Epithelial cell of esophagus (primary cell): ENCODE results near the gene SMYD3.
"Not testable (repeated sequence)": the region's sequence is repeated elsewhere in the genome, so short reads cannot be mapped to it uniquely, and the experiment has no call there.

Experiments used
- DNase-seq: peaks from one replicate; pipeline ENCODE4 v3.0.0; 2010; ENCODE audit warnings: low read depth
- H3K4me3 ChIP-seq: 2 replicates; pipeline ENCODE4 v1.5.1; 2011; ENCODE audit warnings: mild to moderate bottlenecking, low read length, control low read depth
- CTCF ChIP-seq: IDR thresholded peaks from 2 replicates; pipeline ENCODE4 v1.5.1; 2011; ENCODE audit warnings: low read depth, mild to moderate bottlenecking, low read length, control low read depth, inconsistent platforms; ENCODE audit not compliant: insufficient read depth; ENCODE audit errors: missing control alignments

Gene SMYD3

GRCh38 chr1:246078126-246078887 lies 428.8 kb downstream of the SMYD3 start:
- no peak for DNase-seq

GRCh38 chr1:246077476-246077875 lies 429.6 kb downstream of the SMYD3 start:
- H3K4me3 ChIP-seq = no peak overlapping the region
- DNase-seq = no peak
- no peak for TF ChIP-seq CTCF

More at GRCh38 chr1:246078126-246078887, 428.8 kb downstream of the SMYD3 start:
- TF ChIP-seq CTCF = no peak
- H3K4me3 ChIP-seq = no peak overlapping the region

- no peak for DNase-seq
- H3K4me3 ChIP-seq = no peak overlapping the region
- no peak for TF ChIP-seq CTCF
Observed at GRCh38 chr1:246074421-246074820, 432.7 kb downstream of the SMYD3 start.

- TF ChIP-seq CTCF = no peak
- no peak overlapping the region for H3K4me3 ChIP-seq
- no peak for DNase-seq
Observed at GRCh38 chr1:246072456-246072955, 434.6 kb downstream of the SMYD3 start.

- DNase-seq, H3K4me3 ChIP-seq: not testable (repeated sequence)
Observed at GRCh38 chr1:246071981-246072380, 435.1 kb downstream of the SMYD3 start.

GRCh38 chr1:246071561-246071960 lies 435.5 kb downstream of the SMYD3 start:
- not testable (repeated sequence) for DNase-seq, H3K4me3 ChIP-seq

GRCh38 chr1:246069581-246069980 lies 437.5 kb downstream of the SMYD3 start:
- no peak overlapping the region for H3K4me3 ChIP-seq
- TF ChIP-seq CTCF = no peak
- no peak for DNase-seq
